ENCODE results near the gene SMAD9. TPM values are rescaled to one million over a fixed set of nuclear protein-coding genes. Genes with fewer than 3 reads are reported as not detected.

Gene SMAD9
- total and polyA plus RNA-seq, 2 of the 8 experiments (the other 6 are each of a cell fraction or from before 2014, with no cell fraction given) = 0.45 to 1.0 TPM

DNA sequence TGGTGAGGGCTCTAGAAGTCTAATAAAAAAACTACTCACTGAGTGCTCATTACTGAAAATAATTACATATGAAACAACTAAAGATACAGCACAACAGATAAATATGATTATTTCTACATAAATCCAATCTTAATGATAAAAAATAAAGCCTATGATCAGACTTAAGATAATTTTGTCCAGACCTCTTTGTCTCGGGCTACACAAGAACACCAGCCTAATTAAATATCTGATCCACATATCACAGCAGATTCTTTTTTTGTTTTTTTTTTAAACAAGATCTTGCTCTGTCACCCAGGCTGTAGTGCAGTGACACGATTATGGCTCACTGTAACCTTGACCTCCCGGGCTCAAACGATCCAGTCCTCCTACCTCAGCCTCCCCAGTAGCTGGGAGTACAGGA is 30.3 kb upstream of the SMAD9 start:
- H3K4me2 ChIP-seq (ENCODE audit: insufficient read depth in 1 of 2, low read depth in 2 of 2, low read length in 2 of 2) = no peak overlapping the region
- H3K79me1 ChIP-seq (ENCODE audit: low read depth, low read length) = no peaks in the 10 kb centered on the region
- H3K27ac ChIP-seq (ENCODE audit: low read depth, low read length) = no peak overlapping the region
- DNase-seq (ENCODE audit: low read depth in 1 of 2, low spot score in 2 of 2) (no peak), FAIRE-seq (no peak)
- H2BK5ac ChIP-seq (ENCODE audit: low read depth, low read length) = no peak overlapping the region
- H3K9ac ChIP-seq (replicated peaks in 1 of 4; ENCODE audit: extremely low read depth in 1 of 4, low read depth in 3 of 4, low read length in 3 of 4) = no peak overlapping the region
- no peak overlapping the region for H2BK15ac ChIP-seq (ENCODE audit: low read length)
- H4K5ac ChIP-seq (ENCODE audit: insufficient read length, low read depth, low read length) = no peak overlapping the region
- H3K9me3 ChIP-seq (ENCODE audit: insufficient read depth in 2 of 2, low read depth in 1 of 2, low read length in 1 of 2) = no peaks in the 10 kb centered on the region
- no peak overlapping the region for H3K14ac ChIP-seq (ENCODE audit: insufficient read length)
- H4K8ac ChIP-seq (ENCODE audit: extremely low read depth, insufficient read depth, low read length) = no peak overlapping the region
- no peaks in the 10 kb centered on the region for H3K23me2 ChIP-seq (ENCODE audit: low read depth, low read length)
- no peak overlapping the region for H3K4me3 ChIP-seq (ENCODE audit: extremely low read depth in 1 of 4, insufficient read depth in 2 of 4, low read depth in 3 of 4, low read length in 4 of 4)
- 0 out of 7 replicates have a peak, but pooled peaks cover 0 to 3% (median 0%) of the 10 kb centered on the region in 4 experiments for H3K4me1 ChIP-seq (replicated peaks in 1 of 4; ENCODE audit: control insufficient read depth in 3 of 4, insufficient read depth in 4 of 4, low read length in 3 of 4)
- no peak overlapping the region for H3K4ac ChIP-seq (replicated peaks; ENCODE audit: insufficient read length, low read depth, low read length)
- H3K23ac ChIP-seq (ENCODE audit: insufficient read length) = no peak overlapping the region
- H2AFZ ChIP-seq (ENCODE audit: low read length) = no peak overlapping the region
- H3K27me3 ChIP-seq (replicated peaks in 1 of 4; ENCODE audit: control insufficient read depth in 3 of 4, extremely low read depth in 1 of 4, insufficient read depth in 3 of 4, low read length in 3 of 4) = no peaks in the 10 kb centered on the region
- ChIA-PET POLR2A (ENCODE audit: partially characterized antibody) (no interaction called here), CTCF (ENCODE audit: partially characterized antibody) (no interaction called here)
- no peak overlapping the region for H2AK5ac ChIP-seq (ENCODE audit: low read depth, low read length)
- 92% methylated on average over 4 of the region's 4 CpGs; no CpG with 5 or more reads in 1 of the 2 experiments for WGBS, 2 experiments (ENCODE audit: extremely low coverage in 1 of 2, insufficient coverage in 1 of 2, insufficient read length in 1 of 2, insufficient replicate concordance in 2 of 2, low coverage in 1 of 2, low lambda C conversion rate in 2 of 2, missing lambda C conversion rate in 1 of 2)
- no peak overlapping the region for H2BK20ac ChIP-seq (ENCODE audit: low read length)
- no peak overlapping the region for H3K18ac ChIP-seq (ENCODE audit: extremely low read depth, low read length)
- no peak overlapping the region for H2BK12ac ChIP-seq (ENCODE audit: low read depth, low read length)
- H3K36me3 ChIP-seq (ENCODE audit: control insufficient read depth in 2 of 4, insufficient read depth in 4 of 4, low read length in 3 of 4) = peaks cover 0 to 21% (median 0%) of the 10 kb centered on the region in 4 experiments; a peak in 3 of 8 replicates
- H3K56ac ChIP-seq (replicated peaks; ENCODE audit: insufficient read length, low read depth, low read length) = no peak overlapping the region
- H3K79me2 ChIP-seq (ENCODE audit: control insufficient read depth in 1 of 2, insufficient read depth in 2 of 2, low read length in 2 of 2) = no peaks in the 10 kb centered on the region
- H4K91ac ChIP-seq (replicated peaks; ENCODE audit: insufficient read length, low read length) = no peak overlapping the region
- no peaks in the 10 kb centered on the region for H4K20me1 ChIP-seq (replicated peaks in 1 of 2; ENCODE audit: control insufficient read depth in 1 of 2, insufficient read depth in 2 of 2, low read length in 2 of 2)
- no peak overlapping the region for H2BK120ac ChIP-seq (replicated peaks; ENCODE audit: low read depth, low read length)
- TF ChIP-seq SRF (IDR thresholded peaks at IDR 0.05; ENCODE audit: low read depth, low read length) (no peak), TAF7 (optimal IDR thresholded peaks at IDR 0.05; ENCODE audit: borderline replicate concordance, low read depth, low read length) (no peak), KDM5A (IDR thresholded peaks at IDR 0.05; ENCODE audit: low read length) (no peak), FOSL1 (IDR thresholded peaks at IDR 0.05; ENCODE audit: insufficient read depth, low read depth, low read length) (no peak), SIRT6 (IDR thresholded peaks at IDR 0.05; ENCODE audit: low read length) (no peak)
